ENCODE measurements around the gene HDGF. TPM values are rescaled to one million over a fixed set of nuclear protein-coding genes. Genes with fewer than 3 reads are reported as not detected.

The HDGF gene
- total RNA-seq, 2 donors from 2014 or later = 493 to 495 TPM

DNA sequence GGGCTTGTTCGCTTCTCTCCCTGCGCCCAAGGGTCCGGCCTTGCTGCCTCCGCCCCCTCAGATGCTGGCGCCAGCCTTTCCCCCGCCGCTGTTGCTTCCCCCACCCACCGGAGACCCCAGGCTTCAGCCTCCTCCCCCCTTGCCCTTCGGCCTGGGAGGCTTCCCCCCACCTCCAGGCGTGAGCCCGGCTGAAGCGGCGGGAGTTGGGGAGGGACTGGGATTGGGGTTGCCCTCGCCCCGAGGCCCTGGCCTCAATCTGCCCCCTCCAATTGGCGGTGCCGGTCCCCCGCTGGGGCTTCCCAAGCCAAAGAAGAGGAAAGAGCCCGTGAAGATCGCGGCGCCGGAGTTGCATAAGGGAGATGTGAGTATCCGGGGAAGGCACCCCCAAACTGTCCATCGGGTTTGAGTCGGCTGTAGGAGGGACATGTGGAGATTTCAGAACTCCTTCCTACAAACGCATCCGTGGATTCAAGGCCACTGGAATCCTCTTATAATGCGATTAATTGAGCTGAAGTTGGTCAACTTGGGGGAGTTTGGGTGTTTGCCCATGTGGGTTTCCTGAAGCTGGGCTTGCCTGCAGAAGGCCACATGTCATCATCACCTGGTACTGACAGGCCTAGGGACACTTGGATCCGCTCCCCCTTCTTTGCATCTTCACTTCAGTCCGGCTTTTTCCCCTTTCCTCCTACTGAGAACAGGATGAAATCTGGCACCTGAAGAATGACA, 16.6 kb upstream of the HDGF start:
- Mint-ChIP-seq H3K36me3 (ENCODE audit: low read depth) (peaks cover 19% of the 10 kb centered on the region), H3K4me1 (peaks cover 41% of the 10 kb centered on the region), H3K9me3 (no peaks in the 10 kb centered on the region), H3K27me3 (ENCODE audit: insufficient read depth) (no peaks in the 10 kb centered on the region), H3K4me3 (no peak overlapping the region), H3K27ac (no peak overlapping the region)
- Histone ChIP-seq H3K9ac (ENCODE audit: extremely low read depth, low read length, poor library complexity, severe bottlenecking) (peak overlapping the region; percentile 89), H3K27me3 (ENCODE audit: control insufficient read depth, insufficient read depth, low read length, poor library complexity, severe bottlenecking) (no peaks in the 10 kb centered on the region), H3K4me1 (ENCODE audit: control insufficient read depth, insufficient read depth, low read length) (peaks cover 10% of the 10 kb centered on the region), H3K9me3 (ENCODE audit: control insufficient read depth, low read length) (no peaks in the 10 kb centered on the region), H3K27ac (ENCODE audit: low read depth, low read length) (peak overlapping the region; percentile 50), H3K4me3 (ENCODE audit: low read length) (peak overlapping the region; percentile 95), H3K36me3 (ENCODE audit: control insufficient read depth, insufficient read depth, low read length) (peaks cover 26% of the 10 kb centered on the region)
- no peak for TF ChIP-seq CTCF (conservative IDR thresholded peaks at IDR 0.05)
- 1 to 2% methylated on average over 7 to 31 of the region's 31 CpGs for WGBS, 2 experiments (ENCODE audit: insufficient coverage in 1 of 2, insufficient read length in 1 of 2)
- DNase-seq = peak; percentile 83

- Histone ChIP-seq H3K9me3 (ENCODE audit: control insufficient read depth, low read length) (no peaks in the 10 kb centered on the region), H3K4me3 (ENCODE audit: low read length) (peak within 1 kb of the TSS; percentile 95), H3K9ac (ENCODE audit: extremely low read depth, low read length, poor library complexity, severe bottlenecking) (peak within 1 kb of the TSS; percentile 89), H3K4me1 (ENCODE audit: control insufficient read depth, insufficient read depth, low read length) (peaks cover 3% of the 10 kb centered on the region), H3K27ac (ENCODE audit: low read depth, low read length) (peak within 1 kb of the TSS; percentile 50), H3K27me3 (ENCODE audit: control insufficient read depth, insufficient read depth, low read length, poor library complexity, severe bottlenecking) (no peaks in the 10 kb centered on the region), H3K36me3 (ENCODE audit: control insufficient read depth, insufficient read depth, low read length) (peaks cover 19% of the 10 kb centered on the region)
- Mint-ChIP-seq H3K4me1 (peaks cover 33% of the 10 kb centered on the region), H3K27me3 (ENCODE audit: insufficient read depth) (no peaks in the 10 kb centered on the region), H3K4me3 (no peak within 1 kb of the TSS), H3K9me3 (no peaks in the 10 kb centered on the region), H3K27ac (no peak within 1 kb of the TSS), H3K36me3 (ENCODE audit: low read depth) (peaks cover 19% of the 10 kb centered on the region)
- no peak for TF ChIP-seq CTCF (conservative IDR thresholded peaks at IDR 0.05)
- 0% methylated on average over 12 to 50 of the region's 50 CpGs for WGBS, 2 experiments (ENCODE audit: insufficient coverage in 1 of 2, insufficient read length in 1 of 2)
- DNase-seq = peak; percentile 100
These were observed 15.8 kb upstream of the HDGF start, which contains the start of gene PRCC for GRCh38 chr1:156767101-156767878. Gene PRCC (plus strand): TSS chr1:156767535. CDS start chr1:156767772, 237 bp downstream.

GRCh38 chr1:156766298-156767100, 15.0 kb upstream of the HDGF start:
- Histone ChIP-seq H3K4me1 (ENCODE audit: control insufficient read depth, insufficient read depth, low read length) (peaks cover 3% of the 10 kb centered on the region), H3K27ac (ENCODE audit: low read depth, low read length) (peak overlapping the region; percentile 5), H3K9me3 (ENCODE audit: control insufficient read depth, low read length) (no peaks in the 10 kb centered on the region), H3K27me3 (ENCODE audit: control insufficient read depth, insufficient read depth, low read length, poor library complexity, severe bottlenecking) (no peaks in the 10 kb centered on the region), H3K36me3 (ENCODE audit: control insufficient read depth, insufficient read depth, low read length) (peaks cover 17% of the 10 kb centered on the region), H3K4me3 (ENCODE audit: low read length) (peak overlapping the region; percentile 95), H3K9ac (ENCODE audit: extremely low read depth, low read length, poor library complexity, severe bottlenecking) (peak overlapping the region; percentile 16)
- peak; percentile 68 for DNase-seq
- H3K4me3 Mint-ChIP-seq = no peak overlapping the region
- no peaks in the 10 kb centered on the region for H3K9me3 Mint-ChIP-seq
- TF ChIP-seq CTCF (conservative IDR thresholded peaks at IDR 0.05) = no peak
- no peak overlapping the region for H3K27ac Mint-ChIP-seq
- H3K27me3 Mint-ChIP-seq (ENCODE audit: insufficient read depth) = no peaks in the 10 kb centered on the region
- H3K4me1 Mint-ChIP-seq = peaks cover 30% of the 10 kb centered on the region
- peaks cover 17% of the 10 kb centered on the region for H3K36me3 Mint-ChIP-seq (ENCODE audit: low read depth)
- WGBS, 2 experiments (ENCODE audit: insufficient coverage in 1 of 2, insufficient read length in 1 of 2) = 45 to 58% methylated on average over 12 to 14 of the region's 14 CpGs
